Activated CD4-positive, alpha-beta T cell treated with anti-CD3 and anti-CD28 coated beads for 36 hours (primary cell): ENCODE results near the gene PLD6. TPM values are rescaled to one million over a fixed set of nuclear protein-coding genes. Genes with fewer than 3 reads are reported as not detected.
A peak's percentile ranks its signal among the peaks of the same experiment; 100 is the strongest.

ENCODE experiments used
- ATAC-seq: fragments of 200-7000 bp; cut with Tn5 transposase; one replicate; pipeline ENCODE4 v1.10.0; 2021; ENCODE audit warnings: mild to moderate bottlenecking, moderate library complexity
- CTCF ChIA-PET: fragments of 350-600 bp; sonication (Branson Sonifier 250); formaldehyde crosslinking; loops from one replicate; lab custom pipeline; 2021; ENCODE audit warnings: antibody characterized with exemption; lab: Charles Lee
- POLR2A ChIA-PET: fragments of 350-600 bp; sonication (Branson Sonifier 250); formaldehyde crosslinking; loops from one replicate; lab custom pipeline; 2021; ENCODE audit warnings: antibody characterized with exemption, inconsistent platforms; lab: Charles Lee
- DNase-seq: peaks from one replicate; pipeline ENCODE4 v3.0.0-alpha.2; 2020
- H3K27ac Mint-ChIP-seq: one replicate; pipeline ENCODE4 v1.8.0; 2021; ENCODE audit warnings: mixed read lengths
- H3K27me3 Mint-ChIP-seq: one replicate; pipeline ENCODE4 v1.8.0; 2021; ENCODE audit warnings: mixed read lengths
- H3K36me3 Mint-ChIP-seq: one replicate; pipeline ENCODE4 v1.8.0; 2021; ENCODE audit warnings: low read depth, mixed read lengths
- H3K4me1 Mint-ChIP-seq: one replicate; pipeline ENCODE4 v1.8.0; 2021; ENCODE audit warnings: mixed read lengths
- H3K4me3 Mint-ChIP-seq: one replicate; pipeline ENCODE4 v1.8.0; 2021; ENCODE audit warnings: mild to moderate bottlenecking, moderate library complexity, mixed read lengths
- H3K9me3 Mint-ChIP-seq: one replicate; pipeline ENCODE4 v1.8.0; 2021; ENCODE audit warnings: low read depth, mixed read lengths
- intact Hi-C, 2 experiments: fragments of 100-400 bp; cut with DNase I in 1 of 2; cut with micrococcal nuclease in 1 of 2; formaldehyde crosslinking; loops; one replicate each; pipeline versions ENCODE4 v1.14.2 to v1.15.1; 2022 to 2024; cut with DNase I, micrococcal nuclease
- total RNA-seq, 2 experiments: library from RNA; stranded (reverse); gene quantifications; one replicate each; pipeline ENCODE4 v1.2.3, GENCODE V29; 2021

The PLD6 gene
- total RNA-seq, 2 experiments from 2014 or later = 8.3 to 9.9 TPM

- peak; percentile 40 for DNase-seq
- intact Hi-C loops = loop anchor here in 1 of 2 experiments (5.0 kb wide), 1 partner anchor 416 kb away; the partner anchor contains the start of gene PEMT
- peaks cover 80% of the 10 kb centered on the region for H3K4me1 Mint-ChIP-seq
- no peaks in the 10 kb centered on the region for H3K27me3 Mint-ChIP-seq
- CTCF ChIA-PET = interaction anchor here (1.3 kb wide), 1 partner anchor 34 kb away, joined by 5 read pairs; no protein-coding TSS in a partner anchor
- ATAC-seq = peak; percentile 25
- peak overlapping the region; percentile 85 for H3K27ac Mint-ChIP-seq
- peaks cover 45% of the 10 kb centered on the region for H3K36me3 Mint-ChIP-seq
- POLR2A ChIA-PET = interaction anchor here (0.5 kb wide), 1 partner anchor 39 kb away, joined by 3 read pairs; no protein-coding TSS in a partner anchor
- peak overlapping the region; percentile 47 for H3K4me3 Mint-ChIP-seq
- H3K9me3 Mint-ChIP-seq = no peaks in the 10 kb centered on the region
These were observed 30.2 kb downstream of the PLD6 start for GRCh38 chr17:17175917-17176316.

- Mint-ChIP-seq H3K27me3 (no peaks in the 10 kb centered on the region), H3K4me1 (peaks cover 79% of the 10 kb centered on the region), H3K36me3 (peaks cover 39% of the 10 kb centered on the region), H3K27ac (no peak overlapping the region), H3K4me3 (no peak overlapping the region), H3K9me3 (no peaks in the 10 kb centered on the region)
- intact Hi-C loops = loop anchor here in 1 of 2 experiments (5.0 kb wide), 1 partner anchor 417 kb away; the partner anchor contains the start of gene PEMT
- ATAC-seq = no peak
- ChIA-PET POLR2A (interaction anchor here (0.5 kb wide), 1 partner anchor 38 kb away, joined by 3 read pairs; no protein-coding TSS in a partner anchor), CTCF (interaction anchor here (1.3 kb wide), 1 partner anchor 34 kb away, joined by 5 read pairs; no protein-coding TSS in a partner anchor)
- DNase-seq = no peak
These were observed 30.8 kb downstream of the PLD6 start for GRCh38 chr17:17175340-17175739.

GRCh38 chr17:17173921-17174320, 32.2 kb downstream of the PLD6 start:
- Mint-ChIP-seq H3K27me3 (no peaks in the 10 kb centered on the region), H3K36me3 (peaks cover 29% of the 10 kb centered on the region), H3K27ac (peak overlapping the region; percentile 25), H3K9me3 (no peaks in the 10 kb centered on the region), H3K4me1 (peaks cover 74% of the 10 kb centered on the region), H3K4me3 (no peak overlapping the region)
- ChIA-PET CTCF (interaction anchor here (0.5 to 1.1 kb wide), 3 partner anchors 18 to 782 kb away, joined by 3 read pairs; no protein-coding TSS in a partner anchor), POLR2A (no interaction called here)
- ATAC-seq (no peak), DNase-seq (no peak)
- intact Hi-C loops = no loop called here

- CTCF ChIA-PET = interaction anchor here (0.6 kb wide), 1 partner anchor 29 kb away, joined by 3 read pairs; no protein-coding TSS in a partner anchor
- ATAC-seq (no peak), DNase-seq (no peak)
- Mint-ChIP-seq H3K4me1 (peaks cover 69% of the 10 kb centered on the region), H3K36me3 (peaks cover 24% of the 10 kb centered on the region), H3K9me3 (no peaks in the 10 kb centered on the region), H3K4me3 (no peak overlapping the region), H3K27ac (no peak overlapping the region), H3K27me3 (no peaks in the 10 kb centered on the region)
- POLR2A ChIA-PET = no interaction called here
- intact Hi-C loops = no loop called here
These were observed 33.1 kb downstream of the PLD6 start for GRCh38 chr17:17172990-17173389.

DNA sequence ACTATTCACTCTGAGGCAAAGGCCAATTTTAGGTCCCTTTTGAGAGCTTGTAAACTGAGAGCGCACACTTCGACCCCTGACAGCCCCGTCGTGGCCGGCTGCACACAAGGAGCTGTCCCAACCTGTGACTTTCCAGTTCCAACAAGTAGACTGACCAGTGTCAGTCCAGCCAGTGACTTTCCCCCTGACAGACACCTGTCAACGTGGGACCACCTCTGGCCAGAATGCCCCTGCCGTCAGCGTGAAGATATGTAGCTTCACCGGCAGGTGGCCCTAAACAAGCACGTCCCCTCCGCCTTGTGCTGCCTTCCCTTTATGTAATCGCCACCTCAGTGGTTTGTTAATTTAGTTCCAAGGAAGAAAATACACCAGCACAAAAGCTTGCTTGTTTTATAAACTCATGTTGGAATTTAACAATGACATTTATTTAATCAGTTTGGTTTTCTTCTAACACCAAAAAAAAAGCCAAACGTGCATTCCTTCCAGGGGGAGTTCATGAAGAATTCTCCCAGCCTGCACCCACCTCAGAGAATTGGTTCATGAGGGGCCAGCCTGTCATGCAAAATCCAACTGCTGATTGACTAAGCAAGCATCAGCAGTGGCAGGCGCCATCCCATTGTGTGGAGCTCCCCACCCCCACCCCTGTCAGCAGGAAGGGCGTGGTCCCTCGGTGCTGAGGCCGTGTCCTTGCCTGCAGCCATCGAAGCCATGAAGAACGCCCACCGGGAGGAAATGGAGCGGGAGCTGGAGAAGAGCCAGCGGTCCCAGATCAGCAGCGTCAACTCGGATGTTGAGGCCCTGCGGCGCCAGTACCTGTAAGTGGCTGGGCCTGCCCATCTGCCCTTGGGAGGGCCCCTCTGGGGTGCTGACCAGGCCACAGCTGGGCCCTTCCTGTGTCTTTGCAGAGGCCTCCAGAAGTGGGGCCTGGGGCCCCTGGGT, 33.9 kb downstream of the PLD6 start:
- H3K4me3 Mint-ChIP-seq = no peak overlapping the region
- peaks cover 64% of the 10 kb centered on the region for H3K4me1 Mint-ChIP-seq
- peaks cover 19% of the 10 kb centered on the region for H3K36me3 Mint-ChIP-seq
- H3K27ac Mint-ChIP-seq = no peak overlapping the region
- ATAC-seq (no peak), DNase-seq (no peak)
- H3K9me3 Mint-ChIP-seq = no peaks in the 10 kb centered on the region
- H3K27me3 Mint-ChIP-seq = no peaks in the 10 kb centered on the region
- intact Hi-C loops = no loop called here
- ChIA-PET POLR2A (no interaction called here), CTCF (interaction anchor here (0.6 to 1.5 kb wide), 4 partner anchors 12 to 28 kb away, joined by 3 read pairs; no protein-coding TSS in a partner anchor)

- Mint-ChIP-seq H3K27ac (peak overlapping the region; percentile 52), H3K27me3 (no peaks in the 10 kb centered on the region), H3K4me1 (peaks cover 55% of the 10 kb centered on the region), H3K4me3 (no peak overlapping the region), H3K36me3 (peaks cover 13% of the 10 kb centered on the region), H3K9me3 (no peaks in the 10 kb centered on the region)
- intact Hi-C loops = no loop called here
- DNase-seq (no peak), ATAC-seq (no peak)
- CTCF ChIA-PET = interaction anchor here (0.7 to 1.5 kb wide), 4 partner anchors 11 to 29 kb away, joined by 3 read pairs; no protein-coding TSS in a partner anchor
- POLR2A ChIA-PET = interaction anchor here (0.5 kb wide), 1 partner anchor 25 kb away, joined by 7 read pairs; no protein-coding TSS in a partner anchor
These were observed 34.9 kb downstream of the PLD6 start for GRCh38 chr17:17171186-17171585.

- ChIA-PET POLR2A (interaction anchor here (0.5 kb wide), 1 partner anchor 26 kb away, joined by 7 read pairs; no protein-coding TSS in a partner anchor), CTCF (interaction anchor here (1.0 kb wide), 1 partner anchor 29 kb away, joined by 3 read pairs; no protein-coding TSS in a partner anchor)
- no peak overlapping the region for H3K4me3 Mint-ChIP-seq
- no peaks in the 10 kb centered on the region for H3K27me3 Mint-ChIP-seq
- no peaks in the 10 kb centered on the region for H3K9me3 Mint-ChIP-seq
- H3K27ac Mint-ChIP-seq = no peak overlapping the region
- peaks cover 10% of the 10 kb centered on the region for H3K36me3 Mint-ChIP-seq
- ATAC-seq = no peak
- DNase-seq = no peak
- intact Hi-C loops = no loop called here
- peaks cover 48% of the 10 kb centered on the region for H3K4me1 Mint-ChIP-seq
These were observed 35.7 kb downstream of the PLD6 start for GRCh38 chr17:17170346-17170985.

- no peaks in the 10 kb centered on the region for H3K9me3 Mint-ChIP-seq
- no peaks in the 10 kb centered on the region for H3K27me3 Mint-ChIP-seq
- ChIA-PET CTCF (interaction anchor here (0.6 to 1.2 kb wide), 2 partner anchors 14 to 25 kb away, joined by 3 to 4 read pairs; no protein-coding TSS in a partner anchor), POLR2A (interaction anchor here (1.1 kb wide), 1 partner anchor 14 kb away, joined by 3 read pairs; no protein-coding TSS in a partner anchor)
- H3K4me3 Mint-ChIP-seq = no peak overlapping the region
- H3K4me1 Mint-ChIP-seq = peaks cover 40% of the 10 kb centered on the region
- no peak overlapping the region for H3K27ac Mint-ChIP-seq
- H3K36me3 Mint-ChIP-seq = peaks cover 15% of the 10 kb centered on the region
- ATAC-seq (no peak), DNase-seq (no peak)
- intact Hi-C loops = no loop called here
These were observed 36.7 kb downstream of the PLD6 start for GRCh38 chr17:17169396-17169795.

DNA sequence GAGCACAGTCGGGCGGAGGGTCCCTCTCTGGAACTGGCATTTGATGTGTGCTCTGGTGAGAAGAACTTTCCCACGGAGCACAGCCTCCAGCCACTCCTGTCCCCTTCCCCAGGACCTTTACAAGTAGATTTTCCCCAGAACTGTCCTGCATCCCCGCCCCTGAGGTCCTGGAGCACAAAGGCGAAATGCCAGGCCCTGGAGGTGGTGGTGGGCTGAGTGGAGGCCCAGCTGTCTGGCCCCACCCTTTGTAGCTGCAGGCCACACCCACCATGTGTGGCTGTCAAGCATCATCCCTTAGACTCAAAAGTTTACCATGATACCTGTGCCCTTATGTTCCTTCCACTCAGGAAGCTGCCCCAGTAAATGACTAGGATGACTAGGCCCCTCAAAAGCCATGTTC, 37.7 kb downstream of the PLD6 start:
- ChIA-PET POLR2A (interaction anchor here (1.1 kb wide), 1 partner anchor 15 kb away, joined by 3 read pairs; no protein-coding TSS in a partner anchor), CTCF (interaction anchor here (0.7 to 1.2 kb wide), 3 partner anchors 15 to 740 kb away, joined by 3 to 4 read pairs (median 4); no protein-coding TSS in a partner anchor)
- peaks cover 36% of the 10 kb centered on the region for H3K4me1 Mint-ChIP-seq
- no peak overlapping the region for H3K4me3 Mint-ChIP-seq
- ATAC-seq (no peak), DNase-seq (no peak)
- no peaks in the 10 kb centered on the region for H3K9me3 Mint-ChIP-seq
- peaks cover 15% of the 10 kb centered on the region for H3K36me3 Mint-ChIP-seq
- H3K27me3 Mint-ChIP-seq = no peaks in the 10 kb centered on the region
- H3K27ac Mint-ChIP-seq = peak overlapping the region; percentile 52
- intact Hi-C loops = no loop called here

DNA sequence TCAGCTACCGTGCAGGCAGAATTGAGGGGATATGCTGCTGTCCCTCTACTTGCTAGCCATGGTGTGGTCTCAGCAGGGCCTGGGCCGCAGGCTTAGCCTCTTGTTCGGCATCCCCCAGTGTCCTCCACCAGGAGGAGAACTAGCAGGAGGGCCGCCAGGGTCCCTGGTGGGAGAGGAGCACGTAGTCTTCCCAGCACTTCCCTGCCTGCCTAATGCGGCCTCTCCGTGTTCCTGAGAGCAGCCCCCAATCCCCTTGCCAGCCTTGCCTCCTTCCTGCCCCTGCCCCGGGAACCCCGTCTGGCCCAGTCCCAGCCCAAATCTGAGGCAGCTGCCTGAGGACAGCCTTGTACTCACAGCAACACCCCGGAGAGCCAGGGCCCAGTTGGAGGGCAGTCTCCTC, 38.1 kb downstream of the PLD6 start:
- POLR2A ChIA-PET = interaction anchor here (1.1 kb wide), 1 partner anchor 15 kb away, joined by 3 read pairs; no protein-coding TSS in a partner anchor
- H3K27ac Mint-ChIP-seq = no peak overlapping the region

More for the DNA sequence above, 38.1 kb downstream of the PLD6 start:
- Mint-ChIP-seq H3K4me3 (no peak overlapping the region), H3K36me3 (peaks cover 15% of the 10 kb centered on the region), H3K27me3 (no peaks in the 10 kb centered on the region), H3K9me3 (no peaks in the 10 kb centered on the region), H3K4me1 (peaks cover 35% of the 10 kb centered on the region)
- intact Hi-C loops = no loop called here
- CTCF ChIA-PET = interaction anchor here (0.7 to 1.1 kb wide), 2 partner anchors 26 to 740 kb away, joined by 3 to 4 read pairs; no protein-coding TSS in a partner anchor
- no peak for DNase-seq
- ATAC-seq = no peak
